AG08395 (cell line): ENCODE results near the gene NAGK.
"Not testable (repeated sequence)": the region's sequence is repeated elsewhere in the genome, so short reads cannot be mapped to it uniquely, and the experiment has no call there.

ENCODE experiments used
- DNase-seq: peaks from one replicate; pipeline ENCODE4 v3.0.0; 2012; ENCODE audit warnings: mixed read lengths, low spot score

Gene NAGK

DNA sequence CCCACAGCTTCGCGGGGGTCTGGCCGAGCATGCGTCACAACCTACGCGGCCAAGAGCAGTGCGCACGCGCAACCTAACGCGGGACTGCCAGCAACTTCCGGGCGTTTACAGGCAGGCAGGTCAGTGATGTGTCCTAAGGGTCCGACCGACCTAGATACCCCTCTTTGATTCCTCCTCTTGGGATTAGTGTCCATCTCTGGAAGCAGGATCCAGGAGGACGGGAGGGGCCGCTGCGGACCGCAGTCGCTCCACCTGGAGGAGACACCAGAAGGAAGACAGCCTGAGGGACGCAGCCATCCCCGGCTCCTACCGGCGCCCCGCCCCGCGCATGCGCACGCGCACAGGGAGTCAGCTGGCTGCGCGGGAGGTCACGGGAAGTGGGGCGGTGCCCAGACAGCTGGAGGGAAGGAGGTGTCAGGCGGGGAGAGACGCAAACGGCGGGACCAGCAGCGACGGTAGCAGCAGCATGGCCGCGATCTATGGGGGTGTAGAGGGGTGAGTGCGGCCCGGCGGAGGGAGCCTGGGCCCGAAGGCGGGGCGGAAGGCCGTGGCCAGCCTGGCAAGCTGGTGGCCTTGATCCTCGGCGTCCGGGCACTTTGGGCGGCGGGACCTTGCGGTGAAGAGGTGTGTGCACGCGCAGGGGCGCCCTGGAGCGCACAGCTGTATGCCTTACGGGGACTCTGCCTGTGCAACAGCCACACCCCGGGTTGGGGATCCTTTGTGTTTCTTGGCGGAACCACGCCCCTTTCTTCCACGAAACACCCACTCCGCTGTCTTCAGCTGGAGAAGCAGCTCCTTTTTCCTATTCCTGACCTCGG, at the start of gene NAGK:
Gene NAGK, plus strand, starts transcription at position 431 of the 818 bp plus-strand sequence. Its CDS starts 36 bp downstream, at position 467.
- peak; percentile 100 for DNase-seq

GRCh38 chr2:71019989-71020388, 48.5 kb upstream of the NAGK start:
- not testable (repeated sequence) for DNase-seq

- not testable (repeated sequence) for DNase-seq
Observed at GRCh38 chr2:71021394-71021793, 47.1 kb upstream of the NAGK start.

DNA sequence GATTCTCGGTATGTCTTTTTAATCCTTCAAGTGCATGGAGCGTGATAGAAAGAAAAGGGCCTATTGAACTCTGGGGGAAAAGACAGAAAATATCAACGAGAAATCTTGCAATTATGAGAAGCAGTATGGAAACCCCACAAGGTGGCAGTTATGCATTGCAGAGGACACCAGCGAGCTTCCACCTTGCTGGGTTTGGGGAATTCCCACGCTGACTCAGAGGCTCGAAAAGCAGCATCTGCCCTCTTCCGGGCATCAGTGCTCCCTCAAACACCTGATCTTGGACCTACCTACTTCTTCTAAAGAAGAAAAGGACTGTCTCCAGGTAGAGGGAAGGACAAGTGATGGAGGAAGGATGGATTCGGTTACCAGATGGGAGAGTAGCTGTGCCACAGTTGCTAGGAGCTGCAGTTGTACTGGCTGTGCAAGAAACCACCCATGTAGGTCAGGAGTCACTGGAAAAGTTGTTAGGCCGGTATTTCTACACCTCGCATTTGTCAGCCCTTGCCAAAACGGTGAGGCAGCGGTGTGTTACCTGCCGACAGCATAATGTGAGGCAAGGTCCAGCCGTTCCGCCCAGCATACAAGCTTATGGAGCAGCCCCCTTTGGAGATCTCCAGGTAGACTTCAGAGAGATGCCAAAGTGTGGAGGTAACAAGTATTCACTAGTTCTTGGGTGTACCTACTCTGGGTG, 44.8 kb upstream of the NAGK start:
- not testable (repeated sequence) for DNase-seq

- DNase-seq = not testable (repeated sequence)
Observed at GRCh38 chr2:71036296-71036695, 32.2 kb upstream of the NAGK start.

DNA sequence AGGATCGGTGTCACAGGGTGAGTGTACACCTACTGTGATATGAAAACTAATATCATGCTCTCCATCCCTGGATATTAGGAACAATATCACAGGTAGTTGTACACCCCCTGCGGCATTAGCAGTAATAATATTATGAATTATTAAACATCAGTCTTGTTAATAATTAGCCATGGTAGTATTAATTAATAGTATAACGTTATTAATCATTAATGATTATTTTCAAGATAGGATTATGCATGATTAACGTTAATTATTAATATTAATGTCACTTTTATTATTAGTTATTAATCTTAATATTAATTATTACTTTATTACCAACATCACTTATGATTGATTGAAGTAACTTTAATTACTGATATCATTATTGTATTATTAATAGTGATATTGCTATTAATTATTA, 26.2 kb upstream of the NAGK start:
- DNase-seq = no peak

- no peak for DNase-seq
Observed at GRCh38 chr2:71043531-71044407, 24.7 kb upstream of the NAGK start.

GRCh38 chr2:71045151-71045550, 23.3 kb upstream of the NAGK start:
- DNase-seq = no peak

DNA sequence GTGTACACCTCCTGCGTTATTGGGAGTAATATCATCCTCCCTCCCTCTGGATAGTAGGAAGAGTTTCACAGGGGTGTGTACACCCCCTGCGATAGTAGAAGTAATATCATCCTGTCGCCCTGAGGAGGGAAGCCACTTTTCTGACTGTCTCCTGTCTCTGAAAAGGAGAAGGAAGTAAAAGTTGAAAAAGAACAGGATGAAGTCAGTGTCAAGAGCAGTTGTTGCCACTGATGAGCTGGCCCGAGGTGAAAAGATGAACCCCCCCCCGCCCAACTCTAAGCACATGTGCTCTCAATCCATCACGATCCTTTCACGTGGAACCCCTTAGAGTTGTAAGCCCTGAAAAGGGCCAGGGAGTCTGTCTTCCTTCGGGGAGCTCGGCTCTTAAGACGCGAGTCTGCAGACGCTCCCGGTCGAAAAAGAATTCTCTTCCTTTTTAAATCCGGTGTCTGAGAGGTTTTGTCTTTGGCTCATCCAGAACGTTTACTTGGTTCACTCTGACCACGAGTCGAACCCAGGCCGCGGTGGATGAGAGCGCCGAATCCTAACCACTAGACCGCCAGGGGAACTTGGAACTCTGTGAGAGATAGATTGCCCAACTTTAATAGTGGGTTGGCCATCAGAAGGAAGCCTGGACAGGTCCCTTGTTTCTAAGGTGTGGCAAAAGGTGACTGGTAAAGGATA, 22.4 kb upstream of the NAGK start:
- no peak for DNase-seq

DNA sequence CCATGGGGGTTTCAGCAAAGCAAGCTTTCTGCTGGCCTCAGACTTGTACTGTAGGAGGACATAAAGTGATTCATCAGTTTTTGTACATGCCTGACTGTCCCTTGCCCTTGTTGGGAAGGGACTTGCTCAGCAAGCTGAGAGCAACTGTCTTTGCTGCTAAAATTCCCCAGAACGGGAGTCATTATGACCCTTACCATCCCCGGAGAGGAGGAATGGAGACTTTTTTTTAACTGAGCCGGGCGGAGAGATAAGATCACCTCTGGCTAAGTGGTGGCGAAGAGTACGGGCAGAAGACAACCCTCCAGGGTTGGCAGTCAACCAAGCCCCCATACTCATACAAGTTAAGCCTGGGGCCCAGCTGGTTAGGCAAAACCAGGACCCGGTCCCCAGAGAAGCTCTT, 20.4 kb upstream of the NAGK start:
- no peak for DNase-seq

GRCh38 chr2:71049704-71050360, 18.6 kb upstream of the NAGK start:
- DNase-seq = not testable (repeated sequence)

DNA sequence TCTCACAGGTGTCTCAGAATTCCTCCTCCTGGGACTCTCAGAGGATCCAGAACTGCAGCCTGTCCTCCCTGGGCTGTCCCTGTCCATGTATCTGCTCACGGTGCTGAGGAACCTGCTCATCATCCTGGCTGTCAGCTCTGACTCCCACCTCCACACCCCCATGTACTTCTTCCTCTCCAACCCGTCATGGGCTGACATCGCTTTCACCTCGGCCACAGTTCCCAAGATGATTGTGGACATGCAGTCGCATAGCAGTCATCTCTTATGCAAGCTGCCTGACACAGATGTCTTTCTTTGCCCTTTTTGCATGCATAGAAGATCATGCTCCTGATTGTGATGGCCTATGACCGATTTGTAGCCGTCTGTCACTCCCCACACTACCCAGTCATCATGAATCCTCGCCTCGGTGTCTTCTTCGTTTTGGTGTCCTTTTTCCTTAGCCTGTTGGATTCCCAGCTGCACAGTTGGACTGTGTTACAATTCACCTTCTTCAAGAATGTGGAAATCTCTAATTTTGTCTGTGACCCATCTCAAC, 13.2 kb upstream of the NAGK start:
- not testable (repeated sequence) for DNase-seq

- no peak for DNase-seq
Observed at GRCh38 chr2:71060211-71060610, 8.2 kb upstream of the NAGK start.

DNA sequence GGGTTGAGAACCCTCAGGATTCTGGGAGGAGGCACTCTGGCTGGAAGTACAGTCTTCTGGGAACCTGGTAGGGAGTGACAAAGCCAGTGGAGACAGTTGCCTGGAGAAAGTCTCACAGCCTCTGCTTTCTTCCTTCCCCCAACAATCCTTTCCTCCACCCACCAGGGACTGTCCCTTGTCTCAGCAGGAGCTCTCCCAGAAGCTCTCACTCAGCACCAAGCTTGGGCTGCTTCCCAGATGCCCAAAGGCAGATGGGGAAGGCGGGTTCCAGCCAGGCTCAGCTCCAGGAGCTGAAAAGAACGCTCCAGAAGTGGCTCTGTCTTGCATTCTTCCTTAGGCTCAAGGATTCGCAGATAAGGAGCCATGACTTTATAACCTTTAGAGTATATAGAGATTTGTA, 7.6 kb upstream of the NAGK start:
- DNase-seq = peak; percentile 49

- no peak for DNase-seq
Observed at GRCh38 chr2:71063216-71063615, 5.2 kb upstream of the NAGK start.

DNA sequence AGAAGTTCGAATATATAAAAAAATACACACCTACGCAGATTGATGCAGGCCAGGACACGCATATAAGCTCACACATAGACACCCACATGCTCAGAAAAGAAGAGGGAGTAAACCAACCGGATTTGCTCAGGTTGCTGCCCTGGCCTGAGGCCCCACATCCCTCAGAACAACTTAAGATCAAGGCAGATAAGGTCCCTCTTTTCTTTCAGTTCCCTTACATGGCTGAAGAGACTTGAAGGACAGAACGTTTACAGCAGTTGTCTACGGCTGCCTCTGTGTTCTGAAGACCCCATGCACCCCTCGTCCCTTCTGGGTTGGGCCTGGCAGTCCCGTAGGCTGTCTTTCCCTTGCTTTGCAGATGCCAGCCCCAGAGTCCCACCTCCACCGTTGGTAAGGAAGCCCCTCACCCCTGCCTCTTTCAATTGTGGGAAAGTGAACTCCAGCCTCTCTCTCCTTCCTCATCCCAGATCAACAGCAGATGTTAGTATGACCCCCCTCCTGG, 4.3 kb upstream of the NAGK start:
- DNase-seq = no peak

GRCh38 chr2:71064754-71065621, 3.5 kb upstream of the NAGK start:
- DNase-seq = no peak

DNA sequence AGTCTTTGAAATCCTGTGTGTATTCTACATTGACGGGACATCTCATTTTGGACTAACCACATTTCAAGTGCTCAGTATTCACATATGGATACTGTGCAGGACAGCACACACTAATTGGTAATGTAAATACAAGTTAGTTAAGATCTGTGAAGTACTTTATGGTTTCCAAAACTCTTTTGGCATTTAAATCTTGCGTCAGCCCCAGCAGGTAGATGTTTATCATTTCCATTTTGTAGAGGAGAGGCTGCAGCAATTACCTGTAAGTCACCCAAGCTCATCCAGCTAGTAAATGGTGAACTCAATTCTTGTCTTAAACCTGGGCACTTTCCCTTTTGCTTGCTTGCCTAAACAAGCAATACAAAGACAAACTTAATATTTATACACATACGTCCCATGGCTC, 1.6 kb upstream of the NAGK start:
- no peak for DNase-seq

- peak; percentile 20 for DNase-seq
Observed at GRCh38 chr2:71067567-71068217, 756 bp upstream of the NAGK start.
